ENCODE results near the gene SAE1.

DNA sequence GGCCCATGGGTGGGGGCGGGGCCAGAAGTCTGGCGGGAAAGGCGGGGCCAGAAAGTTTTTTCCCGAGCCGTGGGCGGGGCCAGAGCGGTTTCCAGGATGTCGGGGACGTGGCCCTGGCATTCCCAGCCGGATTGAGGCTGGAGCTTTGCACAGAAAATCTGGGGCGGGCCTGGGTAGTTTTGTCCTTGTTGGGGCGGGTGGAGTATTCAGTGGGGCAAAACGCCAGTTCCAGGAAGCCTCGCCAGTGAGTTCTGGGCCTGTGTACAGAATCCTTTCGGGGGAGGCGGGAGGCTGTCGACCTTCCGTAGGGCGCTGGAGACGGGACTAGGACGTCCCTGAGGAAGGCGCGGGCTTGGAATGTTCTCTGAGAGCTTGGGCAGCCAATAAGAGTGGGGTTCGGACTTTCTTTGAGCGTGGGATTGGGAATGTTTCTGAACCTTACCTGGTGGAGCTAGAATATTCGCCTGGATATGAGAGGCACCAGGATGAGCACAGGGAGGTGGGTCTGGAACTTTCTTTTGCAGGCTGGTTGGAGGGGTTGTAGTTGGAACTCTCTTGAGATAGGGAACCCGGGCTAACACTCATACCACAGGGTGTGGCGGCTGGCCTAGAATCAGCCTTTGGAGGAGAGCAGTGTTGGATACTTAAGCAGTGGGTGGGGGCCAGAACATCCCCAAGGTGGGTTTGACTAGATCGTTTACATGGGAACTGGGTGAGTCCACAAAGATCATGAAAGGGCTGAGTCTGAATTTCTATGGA lies 127.0 kb downstream of the SAE1 start:
- TF ChIP-seq, protein P1, sequence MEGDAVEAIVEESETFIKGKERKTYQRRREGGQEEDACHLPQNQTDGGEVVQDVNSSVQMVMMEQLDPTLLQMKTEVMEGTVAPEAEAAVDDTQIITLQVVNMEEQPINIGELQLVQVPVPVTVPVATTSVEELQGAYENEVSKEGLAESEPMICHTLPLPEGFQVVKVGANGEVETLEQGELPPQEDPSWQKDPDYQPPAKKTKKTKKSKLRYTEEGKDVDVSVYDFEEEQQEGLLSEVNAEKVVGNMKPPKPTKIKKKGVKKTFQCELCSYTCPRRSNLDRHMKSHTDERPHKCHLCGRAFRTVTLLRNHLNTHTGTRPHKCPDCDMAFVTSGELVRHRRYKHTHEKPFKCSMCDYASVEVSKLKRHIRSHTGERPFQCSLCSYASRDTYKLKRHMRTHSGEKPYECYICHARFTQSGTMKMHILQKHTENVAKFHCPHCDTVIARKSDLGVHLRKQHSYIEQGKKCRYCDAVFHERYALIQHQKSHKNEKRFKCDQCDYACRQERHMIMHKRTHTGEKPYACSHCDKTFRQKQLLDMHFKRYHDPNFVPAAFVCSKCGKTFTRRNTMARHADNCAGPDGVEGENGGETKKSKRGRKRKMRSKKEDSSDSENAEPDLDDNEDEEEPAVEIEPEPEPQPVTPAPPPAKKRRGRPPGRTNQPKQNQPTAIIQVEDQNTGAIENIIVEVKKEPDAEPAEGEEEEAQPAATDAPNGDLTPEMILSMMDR (IDR thresholded peaks at IDR 0.05; ENCODE audit: borderline replicate concordance, extremely low read depth, low read length, poor library complexity, severe bottlenecking), result no peak
- TF ChIP-seq EZH2 (IDR thresholded peaks at IDR 0.05; ENCODE audit: borderline replicate concordance, low read depth, low read length, severe bottlenecking), result no peak

All from DND-41 (cell line).